Tibial artery (tissue), 4 donors: Measurements from ENCODE around the gene RNF113B.

Source experiments
- DNase-seq, 2 donors: peaks; one replicate each; pipeline ENCODE4 v3.0.0-alpha.2; 2019
- H3K27ac ChIP-seq, 2 donors: fragments of 200-600 bp; sonication (generic) in 1 of 2; 1 replicate in 1 of 2; 2 replicates in 1 of 2; pipeline ENCODE4 v1.5.1; 2018 to 2019; ENCODE audit warnings: mild to moderate bottlenecking in 1 of 2
- H3K27me3 ChIP-seq, 2 donors: fragments of 200-600 bp; sonication (generic) in 1 of 2; one replicate each; pipeline versions ENCODE4 v1.5.1 to v1.6.0; 2016 to 2019
- H3K36me3 ChIP-seq, 3 donors: fragments of 200-600 bp; sonication (generic) in 2 of 3; one replicate each; pipeline ENCODE4 v1.5.1; 2016 to 2019; ENCODE audit warnings: mild to moderate bottlenecking in 2 of 3
- H3K4me1 ChIP-seq, 4 donors: fragments of 200-600 bp; sonication (generic) in 2 of 4; 1 replicate in 3 of 4; 2 replicates in 1 of 4; pipeline ENCODE4 v1.5.1; 2016 to 2019
- H3K4me3 ChIP-seq, 2 donors: fragments of 200-600 bp; sonication (generic) in 1 of 2; 1 replicate in 1 of 2; 2 replicates in 1 of 2; pipeline ENCODE4 v1.5.1; 2018 to 2019; ENCODE audit warnings: mild to moderate bottlenecking in 2 of 2
- H3K9me3 ChIP-seq, 3 donors: fragments of 200-600 bp; sonication (generic) in 1 of 3; one replicate each; pipeline ENCODE4 v1.5.1; 2016 to 2019
- intact Hi-C: fragments of 100-400 bp; cut with DNase I; formaldehyde crosslinking; loops from one replicate; pipeline ENCODE4 v1.15.0; 2023; ENCODE audit warnings: low total_unique reads
- TF ChIP-seq, protein P1 (sequence below), 2 experiments: fragments of 200-600 bp in 1 of 2; fragments of 450-650 bp in 1 of 2; IDR thresholded peaks; one replicate each; pipeline ENCODE4 v1.5.1; 2017 to 2019; ENCODE audit warnings: antibody characterized with exemption in 2 of 2, mild to moderate bottlenecking in 1 of 2, moderate library complexity in 1 of 2

RNF113B gene

DNA sequence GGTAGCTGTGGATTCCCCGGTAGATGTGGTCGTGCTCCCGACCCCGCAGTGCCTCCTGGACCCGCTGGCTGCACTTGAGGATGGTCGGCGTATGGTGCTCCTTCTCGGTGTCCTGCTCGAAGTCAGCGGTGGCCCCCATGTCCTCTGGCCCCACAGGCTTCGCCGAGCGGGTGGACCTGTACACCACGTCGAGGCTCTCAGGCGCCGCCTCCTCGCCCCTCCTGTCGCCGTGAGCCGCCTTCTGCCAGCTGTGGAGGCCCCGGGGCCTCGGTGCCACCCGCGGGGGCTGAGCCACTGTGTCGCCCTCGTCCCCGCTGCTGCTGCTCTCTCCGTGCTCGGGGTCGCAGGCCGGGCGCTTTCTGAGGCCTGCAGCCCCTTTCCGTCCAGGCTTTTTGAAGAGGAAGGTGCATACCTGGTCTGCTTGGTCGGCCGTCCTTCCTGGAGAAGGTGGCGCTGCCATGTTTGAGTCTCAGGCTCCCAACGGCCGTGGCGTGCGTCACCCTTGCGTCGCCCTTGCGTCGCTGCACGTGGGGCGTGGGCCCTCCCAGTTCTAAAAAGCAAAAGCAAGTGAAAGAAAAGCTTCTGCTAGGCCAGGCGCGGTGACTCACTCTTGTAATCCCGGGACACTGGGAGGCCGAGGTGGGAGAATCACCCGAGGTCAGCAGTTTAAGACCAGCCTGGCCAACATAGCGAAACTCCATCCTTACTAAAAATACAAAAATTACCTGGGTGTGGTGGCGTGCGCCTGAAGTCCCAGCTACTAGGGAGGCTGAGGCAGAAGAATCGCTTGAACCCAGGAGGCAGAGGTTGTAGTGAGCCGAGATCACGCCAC is at the start of gene RNF113B:
RNF113B (minus strand) TSS at position 493 of the 832 bp plus-strand sequence; CDS start at position 460, 33 bp downstream.
- Histone ChIP-seq H3K36me3 (peaks cover 0 to 12% (median 6%) of the 10 kb centered on the region in 3 donors), H3K4me1 (peaks cover 4 to 38% (median 33%) of the 10 kb centered on the region in 4 donors), H3K27ac (no peak within 1 kb of the TSS), H3K9me3 (no peaks in the 10 kb centered on the region), H3K4me3 (no peak within 1 kb of the TSS), H3K27me3 (no peaks in the 10 kb centered on the region)
- TF ChIP-seq, protein P1, sequence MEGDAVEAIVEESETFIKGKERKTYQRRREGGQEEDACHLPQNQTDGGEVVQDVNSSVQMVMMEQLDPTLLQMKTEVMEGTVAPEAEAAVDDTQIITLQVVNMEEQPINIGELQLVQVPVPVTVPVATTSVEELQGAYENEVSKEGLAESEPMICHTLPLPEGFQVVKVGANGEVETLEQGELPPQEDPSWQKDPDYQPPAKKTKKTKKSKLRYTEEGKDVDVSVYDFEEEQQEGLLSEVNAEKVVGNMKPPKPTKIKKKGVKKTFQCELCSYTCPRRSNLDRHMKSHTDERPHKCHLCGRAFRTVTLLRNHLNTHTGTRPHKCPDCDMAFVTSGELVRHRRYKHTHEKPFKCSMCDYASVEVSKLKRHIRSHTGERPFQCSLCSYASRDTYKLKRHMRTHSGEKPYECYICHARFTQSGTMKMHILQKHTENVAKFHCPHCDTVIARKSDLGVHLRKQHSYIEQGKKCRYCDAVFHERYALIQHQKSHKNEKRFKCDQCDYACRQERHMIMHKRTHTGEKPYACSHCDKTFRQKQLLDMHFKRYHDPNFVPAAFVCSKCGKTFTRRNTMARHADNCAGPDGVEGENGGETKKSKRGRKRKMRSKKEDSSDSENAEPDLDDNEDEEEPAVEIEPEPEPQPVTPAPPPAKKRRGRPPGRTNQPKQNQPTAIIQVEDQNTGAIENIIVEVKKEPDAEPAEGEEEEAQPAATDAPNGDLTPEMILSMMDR (IDR thresholded peaks at IDR 0.05), result no peak
- intact Hi-C loops, result no loop called here
- no peak for DNase-seq

DNA sequence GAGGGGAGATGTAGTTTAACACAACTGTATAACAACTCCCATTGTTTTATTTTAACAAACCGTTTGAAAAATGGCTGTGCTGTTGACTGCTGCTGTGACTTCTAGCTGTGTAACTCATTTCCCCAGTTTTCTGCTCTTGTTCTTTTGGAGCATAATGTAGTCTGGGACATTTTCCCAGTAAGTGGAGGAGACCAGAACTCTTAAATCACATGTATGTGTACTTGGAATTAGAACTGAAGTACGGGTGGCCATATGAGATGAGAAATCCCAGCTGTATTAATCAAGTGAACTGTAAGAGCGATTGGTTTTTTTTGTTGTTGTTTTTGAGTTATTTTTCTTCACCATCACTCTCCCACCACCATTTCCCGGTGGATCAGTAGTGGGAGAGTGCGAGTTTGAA is 49.4 kb upstream of the RNF113B start:
- DNase-seq, result no peak
- TF ChIP-seq, protein P1 (IDR thresholded peaks at IDR 0.05), result no peak
- Histone ChIP-seq H3K4me3 (no peak overlapping the region), H3K4me1 (peaks cover 0 to 24% (median 11%) of the 10 kb centered on the region in 4 donors), H3K36me3 (no peaks in the 10 kb centered on the region), H3K27me3 (no peaks in the 10 kb centered on the region), H3K27ac (no peak overlapping the region), H3K9me3 (no peaks in the 10 kb centered on the region)
- intact Hi-C loops, result no loop called here

DNA sequence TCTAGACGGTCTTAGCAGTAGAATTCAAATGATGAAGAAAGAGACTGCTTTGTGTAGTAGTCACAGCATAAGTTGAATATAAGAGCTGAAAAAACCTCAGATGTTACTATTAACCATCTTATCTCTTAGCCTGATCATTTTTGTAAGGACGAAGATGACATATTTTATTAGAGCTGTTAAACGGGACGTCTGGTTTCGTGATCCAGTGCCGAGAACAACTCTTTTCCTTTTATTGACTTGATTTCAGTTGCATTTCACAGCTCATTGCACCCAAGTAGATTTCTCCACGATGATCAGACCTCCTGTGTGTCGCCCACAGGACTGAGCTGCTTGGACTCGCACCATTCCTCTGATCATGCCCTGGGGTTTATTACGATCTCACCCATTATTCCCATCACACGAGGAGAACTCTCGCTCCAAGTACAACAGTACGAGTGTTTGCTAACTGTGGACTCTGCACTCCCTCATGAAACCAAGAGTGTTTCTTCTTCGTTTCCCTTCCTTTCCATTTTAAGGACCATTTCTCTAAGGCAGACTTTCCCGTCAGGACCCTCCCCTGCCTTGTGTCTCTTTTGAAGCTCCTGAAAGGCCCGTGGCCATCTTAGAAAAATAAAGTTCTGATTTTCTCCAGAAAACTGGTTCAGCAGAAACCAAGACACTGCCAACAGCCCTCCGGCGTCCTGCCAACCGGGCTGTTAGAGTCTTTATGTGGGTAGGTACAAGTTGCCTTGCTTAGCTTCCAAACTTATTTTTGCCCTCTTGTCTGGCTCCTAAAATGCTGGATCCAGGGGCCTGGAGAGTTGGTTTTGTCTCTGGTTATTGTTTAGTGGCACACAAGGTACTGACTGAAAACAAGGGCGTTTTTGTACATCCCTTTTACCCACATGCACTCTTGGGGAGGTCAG is 48.2 kb upstream of the RNF113B start:
- peaks cover 0 to 34% (median 20%) of the 10 kb centered on the region in 4 donors for H3K4me1 ChIP-seq
- H3K27me3 ChIP-seq, result no peaks in the 10 kb centered on the region
- no peak overlapping the region for H3K27ac ChIP-seq
- DNase-seq, result no peak
- TF ChIP-seq, protein P1 (IDR thresholded peaks at IDR 0.05), result no peak
- H3K36me3 ChIP-seq, result no peaks in the 10 kb centered on the region
- intact Hi-C loops, result no loop called here
- H3K4me3 ChIP-seq, result no peak overlapping the region
- no peaks in the 10 kb centered on the region for H3K9me3 ChIP-seq

DNA sequence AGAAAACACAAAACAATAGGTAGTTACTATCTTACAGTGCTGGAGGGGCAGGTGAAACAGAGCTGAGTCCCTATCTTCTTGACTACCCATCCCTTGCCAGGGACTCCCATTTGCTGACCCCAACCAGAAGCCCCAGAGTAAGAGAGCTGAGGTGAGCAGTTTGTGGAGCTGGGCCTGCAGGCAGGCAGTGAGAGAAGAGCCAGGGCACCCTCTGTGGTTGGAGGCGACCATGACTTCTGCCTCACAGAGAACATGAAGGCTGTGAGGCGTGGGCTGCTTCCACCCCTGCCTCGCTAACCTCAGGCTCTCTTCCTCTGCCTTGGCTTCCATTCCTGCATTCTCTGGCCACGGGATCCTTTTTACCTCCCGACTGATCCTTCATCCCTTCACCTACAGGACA is 47.5 kb upstream of the RNF113B start:
- intact Hi-C loops, result no loop called here
- Histone ChIP-seq H3K4me3 (no peak overlapping the region), H3K9me3 (no peaks in the 10 kb centered on the region), H3K27ac (no peak overlapping the region), H3K4me1 (peaks cover 0 to 39% (median 25%) of the 10 kb centered on the region in 4 donors), H3K36me3 (no peaks in the 10 kb centered on the region), H3K27me3 (no peaks in the 10 kb centered on the region)
- TF ChIP-seq, protein P1 (IDR thresholded peaks at IDR 0.05), result no peak
- no peak for DNase-seq

DNA sequence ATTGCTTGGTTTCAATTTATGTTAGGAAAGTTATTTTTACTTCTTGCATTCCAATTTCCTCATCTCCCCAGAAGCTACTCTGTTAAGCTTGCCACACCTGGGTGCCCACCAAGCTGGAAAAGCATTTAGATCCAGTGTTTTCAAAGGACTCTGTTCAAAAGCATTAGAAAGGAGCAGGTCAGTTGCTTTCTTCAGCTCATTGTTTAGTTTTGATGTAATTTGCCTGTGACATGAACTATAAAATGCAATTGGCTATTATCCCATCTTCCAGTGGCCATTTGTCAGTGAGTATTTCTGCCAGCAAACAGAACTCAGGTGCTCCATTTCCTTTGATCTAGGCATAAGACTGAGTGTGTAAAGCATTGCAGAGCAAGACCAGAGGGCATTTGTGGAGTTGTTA is 46.7 kb upstream of the RNF113B start:
- H3K9me3 ChIP-seq, result no peaks in the 10 kb centered on the region
- TF ChIP-seq, protein P1 (IDR thresholded peaks at IDR 0.05), result no peak
- peaks cover 0 to 44% (median 26%) of the 10 kb centered on the region in 4 donors for H3K4me1 ChIP-seq
- intact Hi-C loops, result no loop called here
- no peak for DNase-seq
- H3K27me3 ChIP-seq, result no peaks in the 10 kb centered on the region
- no peaks in the 10 kb centered on the region for H3K36me3 ChIP-seq
- H3K27ac ChIP-seq, result no peak overlapping the region
- H3K4me3 ChIP-seq, result no peak overlapping the region
